NB4 (cell line): Measurements from ENCODE around the gene VIM.

Experiments used
- DNase-seq: peaks from one replicate; pipeline ENCODE4 v3.0.0; 2010; ENCODE audit warnings: low read depth
- H3K4me3 ChIP-seq: one replicate; pipeline ENCODE4 v1.5.1; 2011; ENCODE audit warnings: mild to moderate bottlenecking, low read depth, low read length, moderate library complexity
- MAX ChIP-seq: IDR thresholded peaks from 2 replicates; pipeline ENCODE4 v1.6.1; 2011; ENCODE audit warnings: low read depth, low read length
- MYC ChIP-seq: IDR thresholded peaks from 2 replicates; pipeline ENCODE4 v1.6.1; 2011; ENCODE audit warnings: low read depth, low read length
- POLR2A ChIP-seq: IDR thresholded peaks from 2 replicates; pipeline ENCODE4 v1.6.1; 2011; ENCODE audit warnings: mild to moderate bottlenecking; ENCODE audit not compliant: insufficient read length; ENCODE audit errors: extremely low read depth
- TF ChIP-seq, protein P1 (sequence below): IDR thresholded peaks from one replicate; pipeline ENCODE4 v1.5.1; 2012; ENCODE audit warnings: low read depth, low read length

Gene VIM

GRCh38 chr10:17237915-17238444, 9.9 kb downstream of the VIM start:
- peak; percentile 6 for DNase-seq
- no peak for TF ChIP-seq POLR2A
- no peak for TF ChIP-seq MYC
- TF ChIP-seq, protein P1, sequence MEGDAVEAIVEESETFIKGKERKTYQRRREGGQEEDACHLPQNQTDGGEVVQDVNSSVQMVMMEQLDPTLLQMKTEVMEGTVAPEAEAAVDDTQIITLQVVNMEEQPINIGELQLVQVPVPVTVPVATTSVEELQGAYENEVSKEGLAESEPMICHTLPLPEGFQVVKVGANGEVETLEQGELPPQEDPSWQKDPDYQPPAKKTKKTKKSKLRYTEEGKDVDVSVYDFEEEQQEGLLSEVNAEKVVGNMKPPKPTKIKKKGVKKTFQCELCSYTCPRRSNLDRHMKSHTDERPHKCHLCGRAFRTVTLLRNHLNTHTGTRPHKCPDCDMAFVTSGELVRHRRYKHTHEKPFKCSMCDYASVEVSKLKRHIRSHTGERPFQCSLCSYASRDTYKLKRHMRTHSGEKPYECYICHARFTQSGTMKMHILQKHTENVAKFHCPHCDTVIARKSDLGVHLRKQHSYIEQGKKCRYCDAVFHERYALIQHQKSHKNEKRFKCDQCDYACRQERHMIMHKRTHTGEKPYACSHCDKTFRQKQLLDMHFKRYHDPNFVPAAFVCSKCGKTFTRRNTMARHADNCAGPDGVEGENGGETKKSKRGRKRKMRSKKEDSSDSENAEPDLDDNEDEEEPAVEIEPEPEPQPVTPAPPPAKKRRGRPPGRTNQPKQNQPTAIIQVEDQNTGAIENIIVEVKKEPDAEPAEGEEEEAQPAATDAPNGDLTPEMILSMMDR, result no peak
- TF ChIP-seq MAX, result no peak
- no peak overlapping the region for H3K4me3 ChIP-seq

- peak; percentile 17 for DNase-seq
- H3K4me3 ChIP-seq, result no peak overlapping the region
- no peak for TF ChIP-seq MYC
- TF ChIP-seq MAX, result no peak
- no peak for TF ChIP-seq POLR2A
- TF ChIP-seq, protein P1, result no peak
Measured at GRCh38 chr10:17238445-17239291, 10.6 kb downstream of the VIM start.

- DNase-seq, result no peak
- TF ChIP-seq, protein P1, result no peak
- no peak for TF ChIP-seq MAX
- no peak overlapping the region for H3K4me3 ChIP-seq
Measured at GRCh38 chr10:17239345-17240085, 11.5 kb downstream of the VIM start.

- DNase-seq, result no peak
- H3K4me3 ChIP-seq, result no peak overlapping the region
- TF ChIP-seq POLR2A (no peak), MYC (no peak), MAX (no peak)
- TF ChIP-seq, protein P1, result no peak
Measured at GRCh38 chr10:17240096-17240495, 12.1 kb downstream of the VIM start.

DNA sequence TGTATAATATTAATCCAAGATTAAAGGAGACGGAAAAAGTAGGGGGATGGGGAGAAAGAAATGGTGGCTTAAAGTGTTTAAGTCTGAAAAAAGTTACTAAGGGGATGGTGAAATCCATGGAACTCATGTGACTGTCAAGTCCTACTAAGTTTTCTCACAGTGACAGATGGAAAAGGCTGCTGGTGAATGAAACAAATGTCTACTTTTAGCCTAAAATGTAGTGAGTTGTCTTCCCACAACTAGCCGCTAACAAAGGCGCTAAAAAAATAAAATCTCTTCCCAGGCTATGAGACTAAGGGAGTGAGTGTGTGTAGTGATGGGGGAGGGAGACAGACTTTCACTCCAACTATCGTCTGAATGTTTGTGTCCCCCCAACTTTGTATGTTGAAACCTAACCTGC, 12.6 kb downstream of the VIM start:
- no peak overlapping the region for H3K4me3 ChIP-seq
- TF ChIP-seq MYC, result no peak
- TF ChIP-seq, protein P1, result no peak
- no peak for TF ChIP-seq MAX
- TF ChIP-seq POLR2A, result no peak
- no peak for DNase-seq
